ENCODE data around the gene ADORA3. TPM values are rescaled to one million over a fixed set of nuclear protein-coding genes. Genes with fewer than 3 reads are reported as not detected.
"Not testable (repeated sequence)": the region's sequence is repeated elsewhere in the genome, so short reads cannot be mapped to it uniquely, and the experiment has no call there.

ADORA3 gene
- 1 to 10 TPM; 2.1 to 4.7 TPM for total RNA-seq
- long read RNA-seq, partial matches to known transcripts: 0 of 1 reads
- long read RNA-seq, other reads (novel, unspliced or antisense): 0 of 1 reads

DNA sequence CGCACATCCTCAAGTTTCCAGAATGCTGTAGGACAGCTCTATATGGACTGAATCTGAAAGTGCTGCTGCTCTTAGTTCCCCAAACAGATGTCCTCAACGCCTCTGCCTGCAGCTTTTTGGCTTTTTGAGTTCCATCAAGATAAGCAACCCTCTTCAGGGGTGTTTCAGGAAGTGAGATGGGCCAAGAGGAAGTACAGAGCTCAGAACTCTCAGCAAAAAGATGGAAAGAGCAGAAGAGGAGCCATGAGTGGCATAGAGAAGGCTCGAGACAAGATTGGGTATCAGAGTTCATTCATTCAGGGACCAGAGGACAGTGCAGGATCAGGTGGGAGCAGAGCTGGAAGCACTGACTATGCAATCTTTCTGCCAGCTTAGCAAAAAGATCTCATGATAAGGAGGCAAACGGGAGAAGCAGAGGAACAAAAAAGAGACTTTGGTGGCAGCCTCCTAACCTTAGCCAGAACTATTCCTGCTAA lies at the start of gene ADORA3, which contains the start of gene TMIGD3:
Gene ADORA3, minus strand, starts transcription at position 49 of the 476 bp plus-strand sequence. CDS start 279 bp downstream, outside the sequence.
Gene TMIGD3, minus strand, starts transcription at position 49 of the 476 bp plus-strand sequence. CDS start 279 bp downstream, outside the sequence.
- DNase-seq: no peak
- intact Hi-C loops (cut with DNase I, micrococcal nuclease): no loop called here
- ATAC-seq: no peak

DNA sequence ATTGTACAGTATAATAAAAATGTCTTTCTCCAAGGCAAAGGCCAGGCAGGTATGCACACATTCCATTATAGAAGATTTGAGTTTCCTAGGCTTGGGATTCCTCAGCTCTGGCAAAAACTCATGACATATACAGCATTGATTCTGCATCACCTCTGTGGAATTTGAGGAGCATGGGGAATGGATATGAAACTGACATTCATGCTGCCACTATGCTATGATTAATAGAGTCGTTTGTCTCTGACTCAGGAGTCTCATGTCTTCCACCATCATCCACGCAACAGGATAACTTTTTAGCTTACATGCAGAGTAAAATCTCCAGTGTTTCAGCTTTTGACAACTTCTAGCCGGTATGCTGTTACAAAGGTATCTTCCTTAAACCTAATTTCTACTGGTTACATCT lies 49.8 kb upstream of the ADORA3 start:
- intact Hi-C loops (cut with DNase I, micrococcal nuclease): no loop called here
- ATAC-seq (no peak), DNase-seq (no peak)

DNA sequence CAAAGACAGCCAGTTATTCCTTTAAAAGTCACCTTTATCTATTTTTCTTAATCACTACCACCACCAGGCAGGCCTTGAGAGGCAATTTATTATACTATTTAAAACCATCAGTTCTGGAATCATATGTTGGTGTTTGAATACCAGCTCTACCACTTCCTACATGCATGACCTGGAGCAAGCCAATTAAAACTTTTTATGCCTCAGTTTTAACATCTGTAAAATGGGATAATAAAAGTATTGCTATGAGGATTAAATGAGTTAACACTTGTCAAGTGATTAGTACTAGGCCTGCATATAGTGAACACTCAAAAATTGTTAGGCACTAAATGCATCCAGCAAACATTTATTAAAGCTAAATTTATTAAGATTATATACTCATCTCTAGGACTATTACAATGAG lies 49.2 kb upstream of the ADORA3 start:
- intact Hi-C loops (cut with DNase I, micrococcal nuclease): no loop called here
- ATAC-seq (no peak), DNase-seq (no peak)

DNA sequence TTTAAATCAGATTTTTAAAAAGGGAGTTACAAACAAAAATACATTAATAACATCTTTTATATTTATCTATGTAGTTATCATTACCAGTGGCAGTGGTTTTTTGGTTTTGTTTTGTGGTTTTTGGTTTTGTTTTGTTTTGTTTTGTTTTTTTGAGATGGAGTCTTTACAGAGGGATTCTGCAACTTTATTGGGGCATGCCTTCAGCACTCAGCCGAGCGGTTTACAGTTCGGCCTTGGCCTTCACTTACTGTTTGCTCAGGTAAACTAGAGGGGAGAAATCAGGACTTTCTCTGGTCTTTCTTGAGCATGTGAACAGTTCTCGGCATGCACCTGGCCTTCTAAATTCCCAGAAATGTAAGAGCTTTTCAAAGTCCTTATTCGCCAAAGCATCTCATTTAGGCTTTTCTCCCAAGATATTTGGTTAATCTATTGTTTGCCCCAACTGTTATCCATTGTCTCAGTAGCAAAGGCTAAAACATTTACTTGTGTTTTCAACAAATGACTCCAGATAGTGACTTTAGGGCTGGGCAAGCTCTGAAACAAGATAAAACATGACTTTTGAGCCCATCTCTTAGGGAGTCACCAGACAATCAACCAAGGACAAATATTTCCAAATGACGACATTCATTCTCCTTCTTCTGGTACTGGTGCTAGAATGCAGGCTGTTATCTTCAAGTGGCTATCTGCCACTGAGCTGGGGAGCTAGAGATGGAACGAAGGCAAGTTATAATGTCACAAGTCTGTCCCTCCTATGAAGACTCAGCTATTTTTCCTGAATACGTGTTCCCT lies 48.4 kb upstream of the ADORA3 start:
- intact Hi-C loops (cut with DNase I, micrococcal nuclease): no loop called here
- no peak for ATAC-seq
- no peak for DNase-seq

DNA sequence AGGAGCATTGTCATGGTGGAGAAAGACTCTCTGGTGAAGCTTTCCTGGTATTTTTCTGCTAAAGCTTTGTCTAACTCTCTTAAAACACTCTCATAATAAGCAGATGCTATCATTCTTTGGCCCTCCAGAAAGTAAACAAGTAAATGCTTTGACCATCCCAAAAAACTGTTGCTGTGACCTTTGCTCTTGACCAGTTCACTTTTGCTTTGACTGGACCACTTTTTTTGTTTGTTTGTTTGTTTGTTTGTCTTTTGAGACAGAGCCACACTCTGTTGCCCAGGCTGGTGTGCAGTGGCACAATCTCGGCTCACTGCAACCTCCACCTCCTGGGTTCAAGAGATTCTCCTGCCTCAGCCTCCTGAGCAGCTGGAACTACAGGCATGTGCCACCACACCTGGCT lies 44.4 kb upstream of the ADORA3 start:
- intact Hi-C loops (cut with DNase I, micrococcal nuclease); DNase-seq; ATAC-seq: not testable (repeated sequence)

- no peak for DNase-seq
- ATAC-seq: no peak
- intact Hi-C loops (cut with DNase I, micrococcal nuclease): no loop called here
Measured at GRCh38 chr1:111542187-111542586, 38.8 kb upstream of the ADORA3 start.

- intact Hi-C loops (cut with DNase I, micrococcal nuclease): no loop called here
- no peak for ATAC-seq
- no peak for DNase-seq
Measured at GRCh38 chr1:111541721-111542120, 38.3 kb upstream of the ADORA3 start.

GRCh38 chr1:111540928-111541327 lies 37.5 kb upstream of the ADORA3 start:
- intact Hi-C loops (cut with DNase I, micrococcal nuclease): no loop called here
- ATAC-seq (no peak), DNase-seq (no peak)

- DNase-seq: peak in 1 of 2 donors; percentile 45
- intact Hi-C loops (cut with DNase I, micrococcal nuclease): no loop called here
- ATAC-seq: peak; percentile 86
Measured at GRCh38 chr1:111538343-111539025, 35.1 kb upstream of the ADORA3 start.

DNA sequence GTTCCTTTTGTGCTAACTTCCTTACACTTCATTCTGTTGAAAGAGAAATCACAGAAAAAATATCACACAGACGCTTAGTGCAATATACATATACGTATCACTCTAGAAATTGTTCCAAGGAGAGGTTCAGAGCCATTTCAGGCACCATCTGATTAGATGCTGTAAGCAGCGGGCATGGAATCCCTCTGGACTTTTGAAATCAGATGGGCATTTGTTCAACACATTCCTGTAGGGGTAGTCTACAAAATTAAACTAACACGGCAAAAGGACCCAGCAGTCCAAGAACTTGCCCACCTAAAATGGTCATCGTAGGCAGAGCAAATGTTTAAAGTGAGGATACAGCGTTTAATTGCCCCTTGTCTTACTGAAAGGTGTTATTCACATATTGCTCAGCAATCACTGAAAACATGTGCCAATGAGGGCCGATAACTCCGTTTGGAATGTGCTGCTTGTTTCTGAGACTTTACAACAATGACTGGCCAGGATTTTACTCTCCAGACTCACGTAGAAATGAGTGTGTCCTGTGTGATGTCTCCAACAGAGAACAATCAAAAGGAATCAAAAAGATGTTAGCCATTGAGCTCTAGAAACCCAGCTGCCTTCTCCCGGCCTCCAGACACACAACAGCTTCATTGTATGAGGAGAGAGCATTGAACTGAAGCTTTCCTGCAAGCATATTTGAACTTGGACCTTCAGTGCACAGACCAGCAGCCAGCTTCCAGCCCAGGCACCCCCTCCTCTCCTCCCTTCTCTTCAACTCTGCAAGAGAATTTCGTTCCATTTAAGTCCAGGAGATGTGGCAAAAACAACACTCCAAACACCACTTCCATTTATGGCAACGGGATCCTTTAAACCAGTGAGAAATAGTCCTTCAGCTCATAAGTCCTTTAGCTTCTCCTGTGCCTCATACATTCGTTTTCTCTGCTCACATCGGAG lies 32.1 kb upstream of the ADORA3 start:
- DNase-seq (no peak), ATAC-seq (peak; percentile 48)
- intact Hi-C loops (cut with DNase I, micrococcal nuclease): no loop called here

- DNase-seq: no peak
- ATAC-seq: peak; percentile 97
- intact Hi-C loops (cut with DNase I, micrococcal nuclease): no loop called here
Measured at GRCh38 chr1:111520053-111520452, 16.6 kb upstream of the ADORA3 start.

- DNase-seq (no peak), ATAC-seq (no peak)
- intact Hi-C loops (cut with DNase I, micrococcal nuclease): no loop called here
Measured at GRCh38 chr1:111517469-111518225, 14.2 kb upstream of the ADORA3 start.

- intact Hi-C loops (cut with DNase I, micrococcal nuclease): no loop called here
- peak in 1 of 2 donors; percentile 41 for DNase-seq
- peak; percentile 18 for ATAC-seq
Measured at GRCh38 chr1:111516005-111516535, 12.6 kb upstream of the ADORA3 start.

- DNase-seq (peak; percentile 46 to 48), ATAC-seq (no peak)
- intact Hi-C loops (cut with DNase I, micrococcal nuclease): no loop called here
Measured at GRCh38 chr1:111515291-111516004, 12.0 kb upstream of the ADORA3 start.

GRCh38 chr1:111513410-111514020 lies 10.1 kb upstream of the ADORA3 start:
- intact Hi-C loops (cut with DNase I, micrococcal nuclease): no loop called here
- ATAC-seq (no peak), DNase-seq (no peak)

GRCh38 chr1:111512931-111513330 lies 9.5 kb upstream of the ADORA3 start:
- ATAC-seq (no peak), DNase-seq (no peak)
- intact Hi-C loops (cut with DNase I, micrococcal nuclease): no loop called here
